Adrenal gland (tissue), 12 donors: ENCODE results near the gene CEP63. TPM values are rescaled to one million over a fixed set of nuclear protein-coding genes. Genes with fewer than 3 reads are reported as not detected.
A peak's percentile ranks its signal among the peaks of the same experiment; 100 is the strongest.

Experiments
- DNase-seq, 7 donors: peaks; one replicate each; pipeline ENCODE4 v3.0.0-alpha.2; 2019 to 2020
- H3K27ac ChIP-seq, 5 donors: fragments of 200-600 bp; sonication (generic) in 4 of 5; 1 replicate in 3 of 5; 2 replicates in 2 of 5; pipeline versions ENCODE4 v1.5.1 to v1.8.0; 2016 to 2020; ENCODE audit warnings: mild to moderate bottlenecking in 1 of 5
- H3K27me3 ChIP-seq: fragments of 200-600 bp; 2 replicates; pipeline ENCODE4 v1.8.0; 2021
- H3K36me3 ChIP-seq, 2 donors: fragments of 200-600 bp; replicated peaks in 1 of 2; 1 replicate in 1 of 2; 2 replicates in 1 of 2; pipeline versions ENCODE4 v1.5.1 to v1.8.0; 2018 to 2022
- H3K4me1 ChIP-seq, 2 donors: fragments of 200-600 bp; replicated peaks in 1 of 2; 1 replicate in 1 of 2; 2 replicates in 1 of 2; pipeline versions ENCODE4 v1.5.1 to v1.8.0; 2018 to 2021
- H3K4me3 ChIP-seq, 4 donors: fragments of 200-600 bp; sonication (generic) in 3 of 4; one replicate each; pipeline ENCODE4 v1.5.1; 2016 to 2018
- H3K9me3 ChIP-seq, 3 donors: fragments of 200-600 bp; sonication (generic) in 1 of 3; replicated peaks in 1 of 3; 1 replicate in 2 of 3; 2 replicates in 1 of 3; pipeline versions ENCODE4 v1.5.1 to v1.8.0; 2016 to 2021
- POLR2A ChIP-seq, 2 donors: fragments of 450-650 bp; IDR thresholded peaks; one replicate each; pipeline ENCODE4 v1.6.1; 2017; ENCODE audit warnings: antibody characterized with exemption in 2 of 2, mild to moderate bottlenecking in 2 of 2, moderate library complexity in 1 of 2
- WGBS, 4 donors: extraction: QIAGEN DNeasy Blood & Tissue Kit in 2 of 4; methylation state at CpG; one replicate each; pipeline versions ENCODE4 v1.1.5 to v1.1.7; 2013 to 2017; 5-methylcytosine and 5-hydroxymethylcytosine counted together
- intact Hi-C, 2 donors: fragments of 100-400 bp; cut with DNase I; formaldehyde crosslinking; loops; one replicate each; pipeline versions ENCODE4 v1.14.1 to v1.15.0; 2022 to 2023
- polyA plus RNA-seq, 3 donors: library from polyadenylated mRNA; stranded (reverse); fragments of 200-250 nt in 2 of 3; fragments of 350-450 nt in 1 of 3; fragmentation: Illumina TruSeq in 1 of 3; extraction: RNeasy Lipid Tissue Mini Kit (QIAGEN cat#74804) in 1 of 3; gene quantifications; one replicate each; pipeline ENCODE4 v1.2.3, GENCODE V29; 2013 to 2014
- total RNA-seq, 9 donors: library from RNA; depleted of rRNA in 4 of 9; stranded (reverse); fragments of >200 nt in 4 of 9; fragments of 120-200 nt in 1 of 9; fragmentation: NEBNext Ultra II Directional in 1 of 9; extraction: Animal tissue kit (Norgen Biotek cat#: 25700) in 1 of 9; gene quantifications; one replicate each; pipeline versions ENCODE4 v1.1.0 to v1.2.4, GENCODE V29; 2013 to 2023
- TF ChIP-seq, protein P1 (sequence below), 6 experiments: fragments of 450-650 bp in 4 of 6; fragments of 200-600 bp in 2 of 6; sonication (generic) in 1 of 6; IDR thresholded peaks; 1 replicate in 5 of 6; 2 replicates in 1 of 6; pipeline versions ENCODE4 v1.5.1 to v1.8.0; 2016 to 2021; ENCODE audit warnings: antibody characterized with exemption in 6 of 6, mild to moderate bottlenecking in 2 of 6, moderate library complexity in 1 of 6
- donor health status: healthy with polysubstance abuse.
- donor health status: Bipolar disorder and iron deficiency.
- donor health status: DM: yes; HTN: yes; CAD: no.
- donor health status: DM: no; HTN: no; CAD: no.
- donor health status: DM: no; HTN: no; CAD: no.
- donor health status: DM: yes; HTN: yes; CAD: no.

CEP63 gene
- total and polyA plus RNA-seq, 12 donors, result 8.8 to 43.7 (median 19.8) TPM

DNA sequence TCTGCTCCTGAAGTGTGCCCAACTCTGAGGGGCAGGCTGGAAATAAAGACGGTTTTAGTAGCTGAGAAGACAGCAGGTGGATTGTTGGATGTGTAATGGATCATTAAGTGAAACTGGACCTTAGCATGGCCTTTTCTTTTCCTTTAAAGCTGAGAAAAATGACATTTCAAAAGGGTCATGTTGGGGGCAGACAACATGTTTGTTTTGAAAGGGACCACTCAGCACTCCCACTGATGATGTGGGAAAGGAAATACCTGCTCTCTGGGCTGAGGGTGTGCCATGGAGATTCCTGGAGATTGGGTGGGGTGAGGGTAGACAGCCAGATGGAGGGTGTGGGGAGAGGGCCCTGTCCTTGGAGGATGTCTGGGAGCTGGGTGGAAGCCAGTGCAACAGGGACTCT, 38.5 kb upstream of the CEP63 start:
- peak overlapping the region in 1 of 5 donors; percentile 29 for H3K27ac ChIP-seq
- H3K27me3 ChIP-seq, result peaks cover 8% of the 10 kb centered on the region
- intact Hi-C loops, result no loop called here
- H3K9me3 ChIP-seq, result no peaks in the 10 kb centered on the region
- peaks cover 0 to 8% of the 10 kb centered on the region in 2 donors for H3K4me1 ChIP-seq
- 58 to 86% (median 69%) methylated on average over 1 of the region's 1 CpG for WGBS, 4 donors
- DNase-seq, result no peak
- no peak overlapping the region for H3K4me3 ChIP-seq
- TF ChIP-seq POLR2A (IDR thresholded peaks at IDR 0.05), result no peak
- TF ChIP-seq, protein P1, sequence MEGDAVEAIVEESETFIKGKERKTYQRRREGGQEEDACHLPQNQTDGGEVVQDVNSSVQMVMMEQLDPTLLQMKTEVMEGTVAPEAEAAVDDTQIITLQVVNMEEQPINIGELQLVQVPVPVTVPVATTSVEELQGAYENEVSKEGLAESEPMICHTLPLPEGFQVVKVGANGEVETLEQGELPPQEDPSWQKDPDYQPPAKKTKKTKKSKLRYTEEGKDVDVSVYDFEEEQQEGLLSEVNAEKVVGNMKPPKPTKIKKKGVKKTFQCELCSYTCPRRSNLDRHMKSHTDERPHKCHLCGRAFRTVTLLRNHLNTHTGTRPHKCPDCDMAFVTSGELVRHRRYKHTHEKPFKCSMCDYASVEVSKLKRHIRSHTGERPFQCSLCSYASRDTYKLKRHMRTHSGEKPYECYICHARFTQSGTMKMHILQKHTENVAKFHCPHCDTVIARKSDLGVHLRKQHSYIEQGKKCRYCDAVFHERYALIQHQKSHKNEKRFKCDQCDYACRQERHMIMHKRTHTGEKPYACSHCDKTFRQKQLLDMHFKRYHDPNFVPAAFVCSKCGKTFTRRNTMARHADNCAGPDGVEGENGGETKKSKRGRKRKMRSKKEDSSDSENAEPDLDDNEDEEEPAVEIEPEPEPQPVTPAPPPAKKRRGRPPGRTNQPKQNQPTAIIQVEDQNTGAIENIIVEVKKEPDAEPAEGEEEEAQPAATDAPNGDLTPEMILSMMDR (IDR thresholded peaks at IDR 0.05), result no peak
- no peaks in the 10 kb centered on the region for H3K36me3 ChIP-seq

DNA sequence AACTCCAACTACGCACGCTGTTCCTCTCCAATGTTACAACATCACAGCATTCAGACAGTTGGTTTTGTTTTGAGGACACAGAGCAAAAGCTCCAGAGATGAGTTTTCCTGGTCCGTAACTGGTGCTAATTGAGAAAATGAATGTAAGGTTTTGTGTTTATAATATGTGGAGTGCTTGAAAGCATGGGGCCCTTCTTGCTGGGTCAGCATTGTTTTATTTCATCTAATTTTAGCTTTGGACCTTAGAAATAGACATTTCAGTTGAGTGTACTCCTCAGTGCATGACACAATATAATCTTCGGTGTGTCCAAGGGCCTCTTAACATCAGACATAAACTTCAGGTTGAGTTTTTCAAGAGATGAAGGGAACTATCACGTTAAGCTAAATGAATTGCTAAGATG, 37.2 kb upstream of the CEP63 start:
- Histone ChIP-seq H3K4me1 (peaks cover 0 to 8% of the 10 kb centered on the region in 2 donors), H3K9me3 (no peaks in the 10 kb centered on the region), H3K36me3 (no peaks in the 10 kb centered on the region), H3K27me3 (peaks cover 8% of the 10 kb centered on the region), H3K4me3 (no peak overlapping the region), H3K27ac (no peak overlapping the region)
- DNase-seq, result no peak
- intact Hi-C loops, result no loop called here
- 88 to 96% (median 94%) methylated on average over 5 of the region's 5 CpGs for WGBS, 4 donors
- no peak for TF ChIP-seq POLR2A (IDR thresholded peaks at IDR 0.05)
- TF ChIP-seq, protein P1 (IDR thresholded peaks at IDR 0.05), result no peak

DNA sequence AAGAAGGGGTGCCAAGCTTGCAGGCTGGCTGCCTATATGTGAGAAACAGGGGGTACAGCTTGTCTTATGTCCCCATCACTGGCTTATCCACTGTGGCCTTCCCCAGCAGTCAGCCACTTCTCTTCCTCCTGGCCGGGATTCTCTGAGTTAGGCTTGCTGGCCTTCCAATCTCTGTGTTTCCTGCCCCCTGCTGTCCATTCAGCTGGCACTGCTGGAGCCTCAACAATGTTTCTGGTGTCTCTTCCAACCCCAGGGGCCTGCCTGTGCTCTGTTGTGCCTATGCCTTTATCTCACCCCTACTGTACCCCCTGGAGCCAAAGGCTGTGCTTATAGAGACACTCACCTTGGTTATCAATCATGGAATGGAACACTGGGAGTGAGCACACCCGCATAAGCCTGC, 36.6 kb upstream of the CEP63 start:
- peak in 5 of 7 donors; percentile 21 to 40 (median 34) for DNase-seq
- peaks cover 0 to 8% of the 10 kb centered on the region in 2 donors for H3K4me1 ChIP-seq
- intact Hi-C loops, result no loop called here
- peak overlapping the region in 1 of 5 donors; percentile 22 for H3K27ac ChIP-seq
- H3K27me3 ChIP-seq, result peaks cover 6% of the 10 kb centered on the region
- H3K9me3 ChIP-seq, result no peaks in the 10 kb centered on the region
- H3K36me3 ChIP-seq, result no peaks in the 10 kb centered on the region
- H3K4me3 ChIP-seq, result no peak overlapping the region
- no peak for TF ChIP-seq POLR2A (IDR thresholded peaks at IDR 0.05)
- TF ChIP-seq, protein P1 (IDR thresholded peaks at IDR 0.05), result peak in 5 of 6 experiments; percentile 15 to 49 (median 27)
- WGBS, 4 donors, result 61 to 75% (median 65%) methylated on average over 2 of the region's 2 CpGs

DNA sequence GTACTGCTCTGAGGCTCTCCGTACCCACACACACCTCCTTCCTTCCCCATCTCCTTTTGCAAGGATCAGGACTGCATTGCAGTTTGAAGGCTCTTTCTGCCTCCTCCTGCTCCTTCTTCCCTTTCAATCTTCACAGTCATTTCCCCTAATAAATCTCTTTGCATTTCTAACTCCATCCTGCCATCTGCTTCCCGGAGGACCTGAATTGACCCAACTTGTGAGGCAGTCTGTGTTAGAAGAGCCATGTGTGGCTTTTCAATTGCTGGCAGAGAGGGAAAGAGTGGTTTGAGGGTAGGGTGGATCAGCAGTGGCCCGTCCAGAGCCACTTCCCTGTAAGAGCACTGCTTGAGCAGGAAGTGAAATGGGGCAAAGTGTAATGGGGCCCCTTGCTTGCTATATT, 35.9 kb upstream of the CEP63 start:
- H3K9me3 ChIP-seq, result no peaks in the 10 kb centered on the region
- intact Hi-C loops, result no loop called here
- no peak overlapping the region for H3K4me3 ChIP-seq
- no peak for TF ChIP-seq POLR2A (IDR thresholded peaks at IDR 0.05)
- TF ChIP-seq, protein P1 (IDR thresholded peaks at IDR 0.05), result no peak
- DNase-seq, result no peak
- no peak overlapping the region for H3K27ac ChIP-seq
- no peaks in the 10 kb centered on the region for H3K36me3 ChIP-seq
- no peaks in the 10 kb centered on the region for H3K27me3 ChIP-seq
- WGBS, 4 donors, result 48 to 77% (median 62%) methylated on average over 3 of the region's 3 CpGs
- H3K4me1 ChIP-seq, result peaks cover 0 to 8% of the 10 kb centered on the region in 2 donors
